ENCODE results near the gene GALNT18.

GRCh38 chr11:11301212-11301611 is 320.6 kb downstream of the GALNT18 start:
- TF ChIP-seq EZH2phosphoT487 (IDR thresholded peaks at IDR 0.05; ENCODE audit: unreplicated experiment) (no peak), STAT1 (IDR thresholded peaks at IDR 0.05; ENCODE audit: unreplicated experiment) (no peak), CTCF (conservative IDR thresholded peaks at IDR 0.05; ENCODE audit: low read depth in 2 of 2) (no peak), EZH2 (IDR thresholded peaks at IDR 0.05; ENCODE audit: low read depth, unreplicated experiment) (no peak), POLR2AphosphoS5 (IDR thresholded peaks at IDR 0.05; ENCODE audit: low read depth) (no peak), JUNB (IDR thresholded peaks at IDR 0.05; ENCODE audit: unreplicated experiment) (no peak), ZNF462 (CRISPR knock-in tag; IDR thresholded peaks at IDR 0.05) (no peak), CREB1 (CRISPR knock-in tag; IDR thresholded peaks at IDR 0.05; ENCODE audit: low read depth) (no peak), REST (IDR thresholded peaks at IDR 0.05; ENCODE audit: unreplicated experiment) (no peak), NANOG (IDR thresholded peaks at IDR 0.05; ENCODE audit: borderline replicate concordance) (no peak), ZNF114 (CRISPR knock-in tag; IDR thresholded peaks at IDR 0.05) (no peak), ETS1 (IDR thresholded peaks at IDR 0.05) (no peak), ZNF331 (CRISPR knock-in tag; IDR thresholded peaks at IDR 0.05; ENCODE audit: low read depth) (no peak)
